Neural cell (in vitro differentiated cells): ENCODE results near the gene MXRA8. TPM values are rescaled to one million over a fixed set of nuclear protein-coding genes. Genes with fewer than 3 reads are reported as not detected.

Source experiments
- H2AFZ ChIP-seq: fragments of 200-600, 300-800 bp; sonication (generic), shearing (Covaris generic); 2 replicates; pipeline ENCODE4 v1.6.0; 2014; ENCODE audit warnings: low read depth, mild to moderate bottlenecking, antibody characterized with exemption, low read length, moderate library complexity
- H3F3A ChIP-seq: fragments of 200-600 bp; shearing (Covaris generic); 2 replicates; pipeline ENCODE4 v1.6.1; 2016; ENCODE audit warnings: mild to moderate bottlenecking, moderate library complexity, mixed read lengths, antibody characterized with exemption, low read length; ENCODE audit not compliant: insufficient read depth, poor library complexity, severe bottlenecking
- H3K27ac ChIP-seq: fragments of 200-600, 300-800 bp; sonication (generic), shearing (Covaris generic); 2 replicates; pipeline ENCODE4 v1.5.1; 2014; ENCODE audit warnings: mild to moderate bottlenecking, low read length, moderate library complexity
- H3K27me3 ChIP-seq: fragments of 300-800, 200-600 bp; sonication (generic), shearing (Covaris generic); 2 replicates; pipeline ENCODE4 v1.6.0; 2014; ENCODE audit warnings: mild to moderate bottlenecking, low read depth, low read length, moderate library complexity; ENCODE audit not compliant: insufficient read depth
- H3K36me3 ChIP-seq: fragments of 300-800, 200-600 bp; sonication (generic), shearing (Covaris generic); 2 replicates; pipeline ENCODE4 v1.5.1; 2014; ENCODE audit warnings: mild to moderate bottlenecking, antibody characterized with exemption, low read length, moderate library complexity; ENCODE audit not compliant: insufficient read depth
- H3K4me2 ChIP-seq: fragments of 300-800, 200-600 bp; sonication (generic), shearing (Covaris generic); 2 replicates; pipeline ENCODE4 v1.6.0; 2014; ENCODE audit warnings: mild to moderate bottlenecking, low read length
- H3K4me3 ChIP-seq: fragments of 300-800, 200-600 bp; sonication (generic), shearing (Covaris generic); 2 replicates; pipeline ENCODE4 v1.5.1; 2014; ENCODE audit warnings: mild to moderate bottlenecking, low read length, moderate library complexity
- H3K79me2 ChIP-seq: fragments of 200-600 bp; shearing (Covaris generic); replicated peaks from 2 replicates; pipeline ENCODE4 v1.6.0; 2014; ENCODE audit warnings: mild to moderate bottlenecking, low read length, moderate library complexity; ENCODE audit not compliant: insufficient read depth
- H3K9ac ChIP-seq: fragments of 300-800, 200-600 bp; sonication (generic), shearing (Covaris generic); 2 replicates; pipeline ENCODE4 v1.6.1; 2016; ENCODE audit warnings: mild to moderate bottlenecking, low read length, mixed read lengths
- H3K9me2 ChIP-seq: fragments of 200-600 bp; shearing (Covaris generic); 2 replicates; pipeline ENCODE4 v1.6.1; 2016; ENCODE audit warnings: mild to moderate bottlenecking, low read length, mixed read lengths; ENCODE audit not compliant: insufficient read depth
- H3K9me3 ChIP-seq: fragments of 200-600, 300-800 bp; sonication (generic), shearing (Covaris generic); 2 replicates; pipeline ENCODE4 v1.6.1; 2016; ENCODE audit warnings: mild to moderate bottlenecking, mixed run types, low read length, moderate library complexity, mixed read lengths
- H4K20me1 ChIP-seq: fragments of 200-600 bp; shearing (Covaris generic); 2 replicates; pipeline ENCODE4 v1.6.1; 2016; ENCODE audit warnings: mild to moderate bottlenecking, mixed run types; ENCODE audit not compliant: insufficient read depth
- CTCF ChIP-seq: fragments of 450-650 bp; IDR thresholded peaks from 2 replicates; pipeline ENCODE4 v1.5.1; 2014; ENCODE audit warnings: antibody characterized with exemption, mild to moderate bottlenecking, moderate library complexity; ENCODE audit not compliant: poor library complexity, severe bottlenecking
- EP300 ChIP-seq: fragments of 450-650 bp; conservative IDR thresholded peaks from 2 replicates; pipeline ENCODE4 v1.6.1; 2014; ENCODE audit warnings: antibody characterized with exemption, mild to moderate bottlenecking, moderate library complexity; ENCODE audit not compliant: poor library complexity, severe bottlenecking
- EZH2 ChIP-seq: fragments of 200-600, 300-800 bp; shearing (Covaris generic), sonication (generic); IDR thresholded peaks from 2 replicates; pipeline ENCODE4 v1.6.1; 2014; ENCODE audit warnings: antibody characterized with exemption, low read length, borderline replicate concordance, mild to moderate bottlenecking; ENCODE audit not compliant: insufficient read depth, poor library complexity, severe bottlenecking
- MXI1 ChIP-seq: fragments of 450-650 bp; conservative IDR thresholded peaks from 2 replicates; pipeline ENCODE4 v1.6.1; 2014; ENCODE audit warnings: antibody characterized with exemption, mild to moderate bottlenecking; ENCODE audit not compliant: poor library complexity, severe bottlenecking
- POLR2AphosphoS5 ChIP-seq: IDR thresholded peaks from 2 replicates; pipeline ENCODE4 v1.6.1; 2012
- RAD21 ChIP-seq: fragments of 450-650 bp; conservative IDR thresholded peaks from 2 replicates; pipeline ENCODE4 v1.6.1; 2014; ENCODE audit warnings: antibody characterized with exemption, mild to moderate bottlenecking, moderate library complexity
- REST ChIP-seq: IDR thresholded peaks from 2 replicates; pipeline ENCODE4 v1.6.1; 2012; ENCODE audit warnings: borderline replicate concordance
- SMC3 ChIP-seq: fragments of 450-650 bp; conservative IDR thresholded peaks from 2 replicates; pipeline ENCODE4 v1.6.1; 2014; ENCODE audit warnings: antibody characterized with exemption, mild to moderate bottlenecking, moderate library complexity; ENCODE audit not compliant: poor library complexity
- TAF1 ChIP-seq: IDR thresholded peaks from 2 replicates; pipeline ENCODE4 v1.6.1; 2012; ENCODE audit warnings: low read depth
- polyA plus RNA-seq: library from polyadenylated mRNA; depleted of rRNA; stranded (reverse); fragments of >200 nt; gene quantifications from 2 replicates; pipeline ENCODE4 v1.2.3, GENCODE V29; 2014

The MXRA8 gene
- polyA plus RNA-seq, 1 donor from 2014 or later = 1.7 TPM

- no peak overlapping the region for H3K4me3 ChIP-seq
- no peak overlapping the region for H3K4me2 ChIP-seq
- H3K79me2 ChIP-seq = peaks cover 3% of the 10 kb centered on the region
- H3F3A ChIP-seq = no peaks in the 10 kb centered on the region
- no peaks in the 10 kb centered on the region for H4K20me1 ChIP-seq
- no peaks in the 10 kb centered on the region for H3K9me3 ChIP-seq
- no peak overlapping the region for H3K9ac ChIP-seq
- H3K9me2 ChIP-seq = no peaks in the 10 kb centered on the region
- no peak for TF ChIP-seq RAD21
- no peak for TF ChIP-seq EP300
- no peak for TF ChIP-seq REST
- TF ChIP-seq TAF1 = no peak
- TF ChIP-seq SMC3 = no peak
- TF ChIP-seq POLR2AphosphoS5 = no peak
- no peak for TF ChIP-seq CTCF
- no peak for TF ChIP-seq EZH2
- TF ChIP-seq MXI1 = no peak
- no peaks in the 10 kb centered on the region for H3K27me3 ChIP-seq
- no peaks in the 10 kb centered on the region for H3K36me3 ChIP-seq
- no peak overlapping the region for H2AFZ ChIP-seq
- no peak overlapping the region for H3K27ac ChIP-seq
Observed at GRCh38 chr1:1391225-1391624, 32.9 kb upstream of the MXRA8 start.

- H3K9me3 ChIP-seq = no peaks in the 10 kb centered on the region
- no peak overlapping the region for H2AFZ ChIP-seq
- no peak overlapping the region for H3K4me2 ChIP-seq
- no peaks in the 10 kb centered on the region for H3K9me2 ChIP-seq
- no peak overlapping the region for H3K4me3 ChIP-seq
- H3K79me2 ChIP-seq = peaks cover 3% of the 10 kb centered on the region
- no peak overlapping the region for H3K9ac ChIP-seq
- no peaks in the 10 kb centered on the region for H4K20me1 ChIP-seq
- H3F3A ChIP-seq = no peaks in the 10 kb centered on the region
- H3K36me3 ChIP-seq = no peaks in the 10 kb centered on the region
- no peak overlapping the region for H3K27ac ChIP-seq
- TF ChIP-seq TAF1 (no peak), MXI1 (no peak), SMC3 (no peak), EZH2 (no peak), POLR2AphosphoS5 (no peak), REST (no peak), EP300 (no peak), RAD21 (no peak), CTCF (no peak)
- H3K27me3 ChIP-seq = no peaks in the 10 kb centered on the region
Observed at GRCh38 chr1:1390675-1391074, 32.3 kb upstream of the MXRA8 start.
